Testis (tissue), 2 donors: ENCODE measurements around the gene CENPM.

Source experiments
- CTCF ChIP-seq, 3 experiments: fragments of 450-650 bp in 2 of 3; fragments of 200-600 bp in 1 of 3; sonication (generic) in 1 of 3; IDR thresholded peaks; one replicate each; pipeline ENCODE4 v1.5.1; 2016 to 2019; ENCODE audit warnings: antibody characterized with exemption in 3 of 3, mild to moderate bottlenecking in 2 of 3, moderate library complexity in 1 of 3
- POLR2A ChIP-seq: fragments of 450-650 bp; IDR thresholded peaks from one replicate; pipeline ENCODE4 v1.6.1; 2017; ENCODE audit warnings: antibody characterized with exemption, mild to moderate bottlenecking, moderate library complexity

GRCh38 chr22:41936894-41937169, 10.1 kb downstream of the CENPM start:
- no peak for TF ChIP-seq CTCF (IDR thresholded peaks at IDR 0.05)
- no peak for TF ChIP-seq POLR2A
